ENCODE results near the gene ZFYVE27.
"Not testable (repeated sequence)": the region's sequence is repeated elsewhere in the genome, so short reads cannot be mapped to it uniquely, and the experiment has no call there.

The ZFYVE27 gene

DNA sequence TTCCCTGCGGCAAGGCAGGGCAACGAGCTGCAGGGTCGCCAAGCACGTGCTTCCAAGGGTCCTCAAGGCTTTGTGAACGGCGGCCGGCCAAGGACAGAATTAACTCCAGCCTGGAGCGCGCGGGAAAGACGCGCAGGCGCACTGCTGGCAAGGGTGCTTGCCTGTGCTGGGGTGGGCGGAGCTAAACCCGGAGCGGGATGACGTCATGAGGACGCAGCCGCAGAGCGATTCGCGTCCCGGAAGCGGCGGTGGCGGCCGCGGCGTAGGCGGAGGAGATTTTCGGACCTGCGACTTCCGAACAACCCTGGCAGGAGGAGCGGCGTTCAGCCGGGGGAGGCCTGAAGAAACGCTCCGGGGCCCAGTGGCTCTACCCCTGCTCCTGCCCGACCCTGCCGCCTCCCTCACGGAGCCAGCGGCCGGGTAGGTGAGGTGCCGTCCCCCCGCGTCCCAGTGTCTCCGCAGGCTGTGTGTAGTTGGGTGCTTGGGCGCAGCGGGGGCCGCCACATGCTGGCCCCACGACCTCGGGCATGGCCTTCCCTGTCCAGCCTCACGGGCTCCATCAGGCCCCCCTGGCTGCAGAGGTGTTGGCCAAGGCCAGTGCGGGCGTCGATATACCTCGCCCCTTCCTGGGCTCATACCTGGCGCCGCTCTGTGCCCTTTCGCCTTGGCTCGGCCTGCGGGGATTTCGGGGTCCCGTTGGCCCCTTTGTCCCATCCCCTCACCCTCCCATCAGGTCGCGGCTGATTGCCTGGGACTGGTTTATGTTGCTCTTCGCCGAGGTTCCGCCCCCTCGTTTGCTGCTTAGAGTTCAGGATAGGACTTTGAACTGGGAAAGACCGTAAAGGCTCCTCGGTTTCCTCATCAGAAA is at the start of gene ZFYVE27:
Gene ZFYVE27 (plus strand): TSS at position 227 of the 868 bp plus-strand sequence. CDS start 1,350 bp downstream, outside the sequence.
- peak; percentile 93 for DNase-seq (ENCODE audit: low spot score)

DNA sequence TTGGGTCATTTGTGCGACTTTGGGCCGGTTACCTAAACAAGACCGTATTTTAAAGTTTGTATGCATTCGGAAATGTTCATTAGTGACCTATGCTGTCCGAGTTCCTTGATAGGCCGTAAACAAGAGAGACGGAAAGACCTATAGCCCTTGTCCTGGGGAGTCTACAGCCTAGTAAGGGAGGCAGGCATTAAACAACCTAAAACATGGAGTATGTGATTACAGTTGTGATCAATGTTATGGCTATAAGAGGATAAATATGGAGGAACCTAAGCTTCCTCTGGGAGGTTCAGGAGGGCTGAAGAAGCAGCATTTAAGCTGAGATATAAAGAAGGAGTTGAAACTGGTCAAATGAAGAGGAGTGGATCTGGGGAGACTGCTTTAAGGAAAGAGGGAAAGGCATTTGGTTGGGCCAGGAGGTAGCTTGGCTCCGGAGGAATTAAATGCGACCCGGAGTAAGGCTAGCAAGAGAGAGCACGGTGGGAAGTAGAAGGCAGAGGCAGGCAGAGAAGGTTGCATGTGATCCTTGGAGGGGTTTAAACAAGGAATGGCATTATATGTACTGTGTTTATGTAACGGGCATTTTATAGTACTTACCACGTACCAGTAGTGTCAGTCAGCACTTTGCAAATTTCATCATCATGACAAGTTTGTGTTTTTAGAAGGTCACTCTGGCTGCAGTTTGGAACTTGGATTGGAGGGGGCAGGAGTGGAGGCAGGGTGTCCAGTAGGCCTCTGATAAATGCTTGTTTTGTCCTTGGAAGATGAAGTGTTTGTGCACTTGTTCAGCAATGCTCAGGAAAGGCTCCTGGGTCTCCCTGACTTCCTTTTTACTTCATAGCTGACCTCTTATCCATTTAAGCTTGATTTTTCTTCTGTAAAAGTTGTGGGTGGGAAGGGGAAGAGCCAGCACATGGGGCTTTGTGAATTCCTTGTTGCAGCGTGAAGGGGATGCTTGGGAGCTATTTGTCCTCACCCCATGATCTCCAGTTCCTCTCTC is 48.8 kb upstream of the ZFYVE27 start:
- DNase-seq (ENCODE audit: low spot score): no peak

DNA sequence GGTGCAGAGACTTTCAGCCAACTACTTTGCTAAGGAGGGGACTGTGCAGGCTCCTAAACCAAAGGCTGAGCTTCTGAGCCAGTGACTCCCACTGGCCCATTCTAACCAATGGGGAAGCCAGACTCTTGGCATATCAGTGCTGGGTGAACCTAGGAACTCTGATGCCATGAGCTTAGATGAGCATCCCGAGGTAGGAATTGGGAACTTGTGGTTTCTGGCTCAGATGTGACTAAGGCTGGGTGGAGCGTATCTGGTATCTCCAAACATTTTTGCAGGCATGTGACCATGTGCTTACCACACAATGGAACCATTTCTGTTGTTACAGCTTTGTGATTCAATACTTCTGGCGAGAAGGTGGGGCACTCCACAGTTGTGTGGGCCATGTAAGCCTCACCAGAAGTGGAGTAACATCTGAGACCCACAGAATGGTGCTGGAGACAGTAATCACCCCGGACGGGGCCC is 47.3 kb upstream of the ZFYVE27 start:
- no peak for DNase-seq (ENCODE audit: low spot score)

- no peak for DNase-seq (ENCODE audit: low spot score)
These were observed 46.8 kb upstream of the ZFYVE27 start for GRCh38 chr10:97690133-97690532.

DNA sequence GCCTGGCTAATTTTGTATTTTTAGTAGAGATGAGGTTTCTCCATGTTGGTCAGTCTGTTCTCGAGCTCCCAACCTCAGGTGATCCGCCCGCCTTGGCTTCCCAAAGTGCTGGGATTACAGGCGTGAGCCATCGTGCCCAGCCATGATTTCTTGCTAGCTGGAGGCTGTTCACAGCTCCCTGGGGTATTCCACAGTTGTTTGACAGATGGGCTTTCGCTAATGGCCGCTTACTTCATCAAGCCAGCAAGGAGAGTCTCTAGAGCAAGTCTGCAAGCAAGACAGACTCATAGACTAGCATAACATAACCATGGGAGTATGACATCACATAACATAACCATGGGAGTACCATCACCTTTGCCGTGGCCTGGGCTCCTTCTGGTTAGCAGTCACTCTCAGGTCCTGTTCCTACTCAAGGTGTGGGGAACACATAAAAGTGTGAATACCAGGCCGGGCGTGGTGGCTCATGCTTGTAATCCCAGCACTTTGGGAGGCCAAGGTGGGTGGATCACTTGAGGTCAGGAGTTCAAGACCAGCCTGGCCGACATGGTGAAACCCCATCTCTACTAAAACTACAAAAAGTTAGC is 38.8 kb upstream of the ZFYVE27 start:
- DNase-seq (ENCODE audit: low spot score): not testable (repeated sequence)

GRCh38 chr10:97701438-97702069 is 35.4 kb upstream of the ZFYVE27 start:
- peak; percentile 51 for DNase-seq (ENCODE audit: low spot score)

GRCh38 chr10:97703398-97704067 is 33.4 kb upstream of the ZFYVE27 start:
- no peak for DNase-seq (ENCODE audit: low spot score)

DNA sequence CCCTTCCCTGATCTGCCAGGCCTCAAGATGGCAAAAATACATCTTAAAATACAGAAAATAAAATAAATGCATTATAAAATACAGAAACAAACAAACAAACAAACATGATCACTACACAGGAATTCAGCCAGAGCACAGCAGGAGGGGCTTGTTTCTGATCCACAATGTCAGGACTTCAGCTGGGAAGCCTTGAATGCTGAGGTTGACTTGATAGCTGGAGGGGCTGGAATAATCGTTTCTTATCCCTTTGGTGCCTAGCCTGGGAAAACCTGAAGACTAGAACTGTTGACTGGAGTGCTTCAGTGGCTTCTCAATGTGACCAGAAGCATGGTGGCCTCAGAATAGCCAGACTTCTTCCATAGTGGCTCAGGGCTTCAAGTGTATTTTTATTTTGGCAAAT is 32.6 kb upstream of the ZFYVE27 start:
- DNase-seq (ENCODE audit: low spot score): no peak

DNA sequence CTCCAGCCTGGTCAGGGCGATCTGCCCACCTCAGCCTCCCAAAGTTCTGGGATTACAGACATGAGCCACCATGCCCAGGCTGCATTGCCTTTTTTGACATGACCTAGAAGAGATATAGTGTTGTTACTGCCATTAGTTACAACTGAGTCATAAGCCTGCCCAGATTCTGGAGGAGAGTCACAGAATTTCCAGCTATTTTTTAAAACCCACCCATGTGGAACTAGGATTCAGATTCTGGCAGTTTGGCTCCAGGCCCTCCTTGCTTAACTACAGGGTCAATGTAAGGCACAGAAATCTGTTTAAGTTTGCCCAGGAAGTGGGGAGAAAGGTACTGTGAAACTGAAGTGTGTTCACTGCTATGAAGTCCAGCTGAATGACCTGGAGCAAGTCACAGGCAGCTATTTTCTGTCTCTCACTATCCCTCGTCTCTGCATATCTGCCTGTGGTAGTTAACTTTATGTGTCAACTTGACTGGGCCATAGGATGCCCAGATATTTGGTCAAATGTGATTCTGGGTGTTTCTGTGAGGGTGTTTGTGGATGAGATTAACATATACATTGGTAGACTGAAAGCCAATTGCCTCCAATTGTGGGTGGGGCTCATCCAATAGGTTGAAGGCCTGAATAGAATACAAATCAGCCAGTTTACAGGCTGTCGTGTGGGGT is 31.8 kb upstream of the ZFYVE27 start:
- DNase-seq (ENCODE audit: low spot score): no peak

DNA sequence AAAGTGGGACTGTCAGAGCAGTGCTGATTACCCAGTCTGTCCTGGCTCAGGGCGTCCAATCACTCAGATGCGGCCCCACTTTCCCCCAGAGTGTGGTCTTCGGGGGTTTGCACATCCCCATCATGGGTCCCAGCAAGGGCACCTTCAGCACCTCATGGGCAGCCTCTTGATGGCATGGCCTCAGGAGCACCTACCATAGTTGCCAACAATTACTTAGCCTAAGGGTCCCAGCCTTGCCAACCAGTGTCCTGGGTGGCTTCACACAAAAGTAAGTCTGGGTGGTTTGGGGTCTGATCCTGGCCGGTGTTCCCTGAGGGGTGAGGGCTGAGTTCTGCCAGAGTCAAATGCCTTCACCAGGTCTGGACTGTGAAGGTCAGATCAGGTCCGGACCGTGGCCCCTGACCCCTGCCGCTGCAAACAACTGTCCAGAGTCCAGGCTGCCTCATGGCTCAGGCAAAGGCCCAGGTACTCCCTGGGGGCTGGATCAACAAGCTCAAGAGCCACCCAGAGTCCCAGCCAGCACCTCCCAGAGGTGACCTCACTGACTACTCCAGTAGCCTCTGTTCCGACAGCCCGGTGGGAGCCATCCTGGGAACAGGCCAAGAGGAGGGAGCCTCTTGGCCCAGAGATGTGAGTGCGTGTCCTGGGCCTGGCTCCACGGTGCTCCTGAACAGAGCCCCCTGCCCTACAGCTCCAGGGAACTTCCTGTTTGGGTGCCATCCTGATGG is 29.6 kb upstream of the ZFYVE27 start:
- DNase-seq (ENCODE audit: low spot score): peak; percentile 55

- no peak for DNase-seq (ENCODE audit: low spot score)
These were observed 28.8 kb upstream of the ZFYVE27 start for GRCh38 chr10:97708167-97708566.

GRCh38 chr10:97708976-97709946 is 27.7 kb upstream of the ZFYVE27 start:
- peak; percentile 73 for DNase-seq (ENCODE audit: low spot score)

- DNase-seq (ENCODE audit: low spot score): no peak
These were observed 25.0 kb upstream of the ZFYVE27 start for GRCh38 chr10:97711640-97712572.

GRCh38 chr10:97713339-97713825 is 23.5 kb upstream of the ZFYVE27 start, which contains the start of gene MARVELD1:
Gene MARVELD1, plus strand, starts transcription at chr10:97713730. Its CDS starts 147 bp downstream, at chr10:97713877.
- peak; percentile 69 for DNase-seq (ENCODE audit: low spot score)

GRCh38 chr10:97713826-97714400 is 23.0 kb upstream of the ZFYVE27 start:
- peak; percentile 92 for DNase-seq (ENCODE audit: low spot score)

DNA sequence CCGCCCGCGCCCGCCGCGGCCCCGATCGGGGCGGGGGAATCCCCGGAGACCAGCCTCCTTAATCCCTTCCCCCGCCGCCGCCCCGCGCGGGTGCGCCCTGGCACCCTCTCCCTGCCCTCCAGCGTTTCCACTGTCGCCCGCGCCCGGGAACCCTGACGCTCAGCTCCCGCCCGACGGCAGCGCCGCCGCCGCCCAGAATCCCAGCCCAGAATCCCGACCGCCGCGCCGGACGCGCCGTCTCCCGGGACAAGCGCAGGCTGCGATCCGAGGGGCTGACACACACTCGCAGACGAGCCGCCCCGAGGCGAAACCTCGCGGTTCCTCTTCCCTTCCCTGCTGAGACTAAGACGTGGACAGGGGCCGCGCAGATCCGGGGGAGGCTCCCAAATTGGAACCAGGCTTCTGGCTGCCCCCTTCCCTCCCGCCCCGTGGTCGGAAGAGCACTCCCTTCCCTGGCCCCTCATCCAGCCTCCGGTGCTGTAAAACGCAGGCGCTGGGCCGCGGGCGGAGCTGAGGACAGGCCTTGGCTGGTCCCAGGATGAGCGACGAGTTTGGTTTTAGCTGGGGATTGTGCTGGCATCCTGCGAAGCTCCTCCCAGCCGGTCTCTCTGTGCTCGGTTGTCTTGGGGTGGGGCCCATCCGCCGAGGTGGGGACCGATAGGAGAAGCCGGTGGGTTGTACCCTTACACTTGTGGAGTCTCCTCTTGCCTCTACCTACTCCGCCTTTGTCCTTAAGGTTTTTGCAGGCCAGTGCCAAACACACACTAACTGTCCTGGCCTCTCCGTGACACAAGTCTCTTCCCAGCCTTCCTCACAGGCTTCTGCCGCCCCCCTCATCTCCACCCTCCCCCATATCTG is 22.3 kb upstream of the ZFYVE27 start:
- peak; percentile 81 for DNase-seq (ENCODE audit: low spot score)
